HG03175 (cell line): Measurements from ENCODE around the gene TRPM3.

ENCODE experiments used
- ATAC-seq: cut with Tn5 transposase; IDR thresholded peaks from one replicate; pipeline ENCODE4 v1.9.1; 2021; ENCODE audit warnings: mild to moderate bottlenecking, moderate library complexity; ENCODE audit not compliant: unreplicated experiment

Gene TRPM3

GRCh38 chr9:70616228-70616990, 505.0 kb downstream of the TRPM3 start:
- no peak for ATAC-seq

- no peak for ATAC-seq
These were observed 505.8 kb downstream of the TRPM3 start for GRCh38 chr9:70615464-70616138.

- no peak for ATAC-seq
These were observed 506.5 kb downstream of the TRPM3 start for GRCh38 chr9:70614786-70615463.

GRCh38 chr9:70613024-70613768, 508.2 kb downstream of the TRPM3 start:
- no peak for ATAC-seq

- ATAC-seq, result no peak
These were observed 511.2 kb downstream of the TRPM3 start for GRCh38 chr9:70610287-70610644.

- ATAC-seq, result no peak
These were observed 511.7 kb downstream of the TRPM3 start for GRCh38 chr9:70609542-70610286.

GRCh38 chr9:70609011-70609410, 512.4 kb downstream of the TRPM3 start:
- no peak for ATAC-seq

GRCh38 chr9:70607926-70608325, 513.5 kb downstream of the TRPM3 start:
- peak; percentile 68 for ATAC-seq

GRCh38 chr9:70607329-70607728, 514.1 kb downstream of the TRPM3 start:
- no peak for ATAC-seq

GRCh38 chr9:70603020-70603411, 518.4 kb downstream of the TRPM3 start:
- no peak for ATAC-seq

GRCh38 chr9:70602321-70603019, 519.0 kb downstream of the TRPM3 start:
- ATAC-seq, result peak; percentile 76

GRCh38 chr9:70601000-70601951, 520.1 kb downstream of the TRPM3 start:
- no peak for ATAC-seq

- no peak for ATAC-seq
These were observed 520.9 kb downstream of the TRPM3 start for GRCh38 chr9:70600506-70600905.

GRCh38 chr9:70597886-70598285, 523.5 kb downstream of the TRPM3 start:
- no peak for ATAC-seq

- ATAC-seq, result no peak
These were observed 526.2 kb downstream of the TRPM3 start for GRCh38 chr9:70595211-70595610.

- ATAC-seq, result no peak
These were observed 527.0 kb downstream of the TRPM3 start for GRCh38 chr9:70594386-70594944.

GRCh38 chr9:70593241-70593640, 528.2 kb downstream of the TRPM3 start:
- no peak for ATAC-seq

GRCh38 chr9:70590315-70590677, 531.1 kb downstream of the TRPM3 start:
- ATAC-seq, result no peak
